HepG2 (cell line): ENCODE data around the gene FXYD5.

Source experiments
- ZNF232 ChIP-seq: sonication (generic); formaldehyde crosslinking; IDR thresholded peaks from 2 replicates; pipeline ENCODE4 v1.4.0; 2020; ENCODE audit warnings: missing genetic modification reagents, borderline replicate concordance
- ZNF788 ChIP-seq: sonication (generic); formaldehyde crosslinking; IDR thresholded peaks from 2 replicates; pipeline ENCODE4 v1.5.0; 2020; ENCODE audit warnings: mild to moderate bottlenecking, missing genetic modification reagents, borderline replicate concordance
- TF ChIP-seq, protein P1 (sequence below): sonication (generic); formaldehyde crosslinking; IDR thresholded peaks from 2 replicates; pipeline ENCODE4 v1.5.0; 2020; ENCODE audit warnings: mild to moderate bottlenecking, missing genetic modification reagents, moderate library complexity

DNA sequence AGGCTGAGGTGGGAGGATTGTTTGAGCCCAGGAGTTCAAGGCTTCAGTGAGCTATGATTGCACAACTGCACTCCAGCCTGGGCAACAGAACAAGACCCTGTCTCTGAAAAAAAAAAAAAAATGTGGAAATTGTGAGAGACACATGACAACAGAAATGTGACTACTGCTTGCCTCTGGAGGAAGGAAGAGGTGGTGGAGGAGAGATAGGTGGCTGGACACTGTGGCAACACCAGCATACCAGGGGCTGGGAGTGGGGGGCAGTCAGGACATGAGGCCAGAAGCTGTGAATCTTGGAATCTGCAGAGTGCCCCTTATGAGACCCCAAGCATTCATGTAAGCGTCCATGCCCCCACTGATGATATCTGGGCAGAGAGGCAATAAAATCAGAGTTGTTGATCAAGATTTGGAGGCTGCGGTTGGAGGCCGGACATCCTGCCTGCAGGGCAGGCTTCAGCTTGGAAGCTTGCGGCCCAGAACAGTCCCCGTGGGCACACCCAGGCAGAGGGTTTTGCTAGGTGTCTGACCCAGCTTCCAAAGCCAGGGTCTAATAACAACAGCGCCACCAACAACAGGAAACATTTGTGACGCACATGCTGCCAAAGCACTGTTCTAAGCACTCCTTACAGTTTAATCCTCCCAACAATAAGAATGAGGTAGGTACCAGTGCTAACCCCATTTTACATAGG lies 57.2 kb downstream of the FXYD5 start:
- TF ChIP-seq ZNF788 (CRISPR knock-in tag) (no peak), ZNF232 (CRISPR knock-in tag) (no peak)
- TF ChIP-seq, protein P1, sequence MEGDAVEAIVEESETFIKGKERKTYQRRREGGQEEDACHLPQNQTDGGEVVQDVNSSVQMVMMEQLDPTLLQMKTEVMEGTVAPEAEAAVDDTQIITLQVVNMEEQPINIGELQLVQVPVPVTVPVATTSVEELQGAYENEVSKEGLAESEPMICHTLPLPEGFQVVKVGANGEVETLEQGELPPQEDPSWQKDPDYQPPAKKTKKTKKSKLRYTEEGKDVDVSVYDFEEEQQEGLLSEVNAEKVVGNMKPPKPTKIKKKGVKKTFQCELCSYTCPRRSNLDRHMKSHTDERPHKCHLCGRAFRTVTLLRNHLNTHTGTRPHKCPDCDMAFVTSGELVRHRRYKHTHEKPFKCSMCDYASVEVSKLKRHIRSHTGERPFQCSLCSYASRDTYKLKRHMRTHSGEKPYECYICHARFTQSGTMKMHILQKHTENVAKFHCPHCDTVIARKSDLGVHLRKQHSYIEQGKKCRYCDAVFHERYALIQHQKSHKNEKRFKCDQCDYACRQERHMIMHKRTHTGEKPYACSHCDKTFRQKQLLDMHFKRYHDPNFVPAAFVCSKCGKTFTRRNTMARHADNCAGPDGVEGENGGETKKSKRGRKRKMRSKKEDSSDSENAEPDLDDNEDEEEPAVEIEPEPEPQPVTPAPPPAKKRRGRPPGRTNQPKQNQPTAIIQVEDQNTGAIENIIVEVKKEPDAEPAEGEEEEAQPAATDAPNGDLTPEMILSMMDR (CRISPR knock-in tag), result no peak
